Measurements from ENCODE around the gene SNX9. TPM values are rescaled to one million over a fixed set of nuclear protein-coding genes. Genes with fewer than 3 reads are reported as not detected.
"Not testable (repeated sequence)": the region's sequence is repeated elsewhere in the genome, so short reads cannot be mapped to it uniquely, and the experiment has no call there.

Gene SNX9
- total RNA-seq, 1 donor from 2014 or later: 36.0 TPM

DNA sequence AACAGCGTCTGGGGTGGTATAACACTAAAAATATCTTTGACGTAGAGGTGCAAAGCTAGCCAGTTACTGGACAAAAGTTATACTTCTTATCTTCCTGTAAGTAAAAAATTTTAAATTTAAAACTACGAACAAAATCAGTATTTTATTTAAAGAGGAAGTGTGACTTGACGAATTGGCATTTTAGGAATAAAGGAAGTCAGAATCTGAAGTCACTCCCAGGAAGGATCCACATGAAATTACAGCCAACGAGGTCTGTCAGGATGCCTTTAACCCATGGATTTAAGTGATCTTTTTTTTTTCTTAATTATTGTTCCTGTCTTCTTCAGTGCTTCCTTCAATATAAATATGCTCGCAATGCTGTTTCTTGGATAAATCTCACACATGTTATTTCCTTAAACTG lies 27.2 kb upstream of the SNX9 start:
- H3K36me3 Mint-ChIP-seq (ENCODE audit: low read depth, unreplicated experiment): peaks cover 2% of the 10 kb centered on the region
- Histone ChIP-seq H3K4me2 (ENCODE audit: low read length) (no peak overlapping the region), H4K20me1 (ENCODE audit: insufficient read depth, low read length) (no peaks in the 10 kb centered on the region), H3K9me3 (ENCODE audit: insufficient read depth, low read depth, low read length) (no peaks in the 10 kb centered on the region), H3K4me1 (ENCODE audit: insufficient read depth, low read length) (peaks cover 2% of the 10 kb centered on the region), H3K27me3 (ENCODE audit: insufficient read depth, low read length) (no peaks in the 10 kb centered on the region), H3K4me3 (ENCODE audit: insufficient read depth, low read depth, low read length) (no peak overlapping the region), H3K9ac (ENCODE audit: low read length) (no peak overlapping the region), H3K79me2 (ENCODE audit: insufficient read depth, low read length) (no peaks in the 10 kb centered on the region), H3K27ac (ENCODE audit: low read depth, low read length) (no peak overlapping the region), H2AFZ (ENCODE audit: low read depth, low read length) (no peak overlapping the region), H3K36me3 (ENCODE audit: insufficient read depth, low read length) (no peaks in the 10 kb centered on the region)
- FAIRE-seq (no peak), DNase-seq (ENCODE audit: low read depth) (no peak)
- H3K9me3 Mint-ChIP-seq (ENCODE audit: unreplicated experiment): no peaks in the 10 kb centered on the region
- no peak overlapping the region for H3K27ac Mint-ChIP-seq (ENCODE audit: unreplicated experiment)
- H3K4me3 Mint-ChIP-seq (ENCODE audit: unreplicated experiment): no peak overlapping the region
- H3K27me3 Mint-ChIP-seq (ENCODE audit: low read depth, unreplicated experiment): peaks cover 4% of the 10 kb centered on the region
- TF ChIP-seq, protein P1, sequence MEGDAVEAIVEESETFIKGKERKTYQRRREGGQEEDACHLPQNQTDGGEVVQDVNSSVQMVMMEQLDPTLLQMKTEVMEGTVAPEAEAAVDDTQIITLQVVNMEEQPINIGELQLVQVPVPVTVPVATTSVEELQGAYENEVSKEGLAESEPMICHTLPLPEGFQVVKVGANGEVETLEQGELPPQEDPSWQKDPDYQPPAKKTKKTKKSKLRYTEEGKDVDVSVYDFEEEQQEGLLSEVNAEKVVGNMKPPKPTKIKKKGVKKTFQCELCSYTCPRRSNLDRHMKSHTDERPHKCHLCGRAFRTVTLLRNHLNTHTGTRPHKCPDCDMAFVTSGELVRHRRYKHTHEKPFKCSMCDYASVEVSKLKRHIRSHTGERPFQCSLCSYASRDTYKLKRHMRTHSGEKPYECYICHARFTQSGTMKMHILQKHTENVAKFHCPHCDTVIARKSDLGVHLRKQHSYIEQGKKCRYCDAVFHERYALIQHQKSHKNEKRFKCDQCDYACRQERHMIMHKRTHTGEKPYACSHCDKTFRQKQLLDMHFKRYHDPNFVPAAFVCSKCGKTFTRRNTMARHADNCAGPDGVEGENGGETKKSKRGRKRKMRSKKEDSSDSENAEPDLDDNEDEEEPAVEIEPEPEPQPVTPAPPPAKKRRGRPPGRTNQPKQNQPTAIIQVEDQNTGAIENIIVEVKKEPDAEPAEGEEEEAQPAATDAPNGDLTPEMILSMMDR (IDR thresholded peaks at IDR 0.05; ENCODE audit: insufficient read depth, low read depth, low read length): no peak
- TF ChIP-seq EZH2 (IDR thresholded peaks at IDR 0.05; ENCODE audit: insufficient read depth, low read length): no peak
- peaks cover 7% of the 10 kb centered on the region for H3K4me1 Mint-ChIP-seq (ENCODE audit: low read depth, unreplicated experiment)

DNA sequence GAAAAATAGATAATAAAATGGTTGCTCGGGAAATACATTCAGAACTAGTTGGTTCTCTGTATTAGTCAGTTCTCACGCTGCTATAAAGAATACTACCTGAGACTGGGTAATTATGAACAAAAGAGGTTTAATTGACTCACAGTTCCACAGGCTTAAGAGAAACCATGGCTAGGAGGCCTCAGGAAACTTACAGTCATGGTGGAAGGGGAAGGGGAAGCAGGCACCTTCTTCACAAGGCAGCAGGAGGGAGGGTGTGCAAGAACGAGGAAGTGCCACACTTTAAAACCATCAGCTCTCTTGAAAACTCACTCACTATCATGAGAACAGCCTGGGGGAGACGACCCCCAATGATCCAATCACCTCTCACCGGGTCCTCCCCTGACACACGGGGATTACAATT lies 24.2 kb upstream of the SNX9 start:
- H3K36me3 ChIP-seq (ENCODE audit: insufficient read depth, low read length): no peaks in the 10 kb centered on the region
- no peaks in the 10 kb centered on the region for H3K9me3 ChIP-seq (ENCODE audit: insufficient read depth, low read depth, low read length)
- H3K4me2 ChIP-seq (ENCODE audit: low read length): no peak overlapping the region
- no peak overlapping the region for H2AFZ ChIP-seq (ENCODE audit: low read depth, low read length)
- no peaks in the 10 kb centered on the region for H3K9me3 Mint-ChIP-seq (ENCODE audit: unreplicated experiment)
- H3K79me2 ChIP-seq (ENCODE audit: insufficient read depth, low read length): no peaks in the 10 kb centered on the region
- DNase-seq (ENCODE audit: low read depth) (no peak), FAIRE-seq (no peak)
- H3K27me3 ChIP-seq (ENCODE audit: insufficient read depth, low read length): no peaks in the 10 kb centered on the region
- no peaks in the 10 kb centered on the region for H4K20me1 ChIP-seq (ENCODE audit: insufficient read depth, low read length)
- no peak overlapping the region for H3K27ac Mint-ChIP-seq (ENCODE audit: unreplicated experiment)
- peaks cover 4% of the 10 kb centered on the region for H3K27me3 Mint-ChIP-seq (ENCODE audit: low read depth, unreplicated experiment)
- H3K4me3 Mint-ChIP-seq (ENCODE audit: unreplicated experiment): no peak overlapping the region
- H3K4me1 Mint-ChIP-seq (ENCODE audit: low read depth, unreplicated experiment): peaks cover 6% of the 10 kb centered on the region
- H3K4me1 ChIP-seq (ENCODE audit: insufficient read depth, low read length): peaks cover 4% of the 10 kb centered on the region
- no peak overlapping the region for H3K9ac ChIP-seq (ENCODE audit: low read length)
- H3K27ac ChIP-seq (ENCODE audit: low read depth, low read length): no peak overlapping the region
- H3K36me3 Mint-ChIP-seq (ENCODE audit: low read depth, unreplicated experiment): peaks cover 2% of the 10 kb centered on the region
- TF ChIP-seq EZH2 (IDR thresholded peaks at IDR 0.05; ENCODE audit: insufficient read depth, low read length): no peak
- TF ChIP-seq, protein P1 (IDR thresholded peaks at IDR 0.05; ENCODE audit: insufficient read depth, low read depth, low read length): no peak
- H3K4me3 ChIP-seq (ENCODE audit: insufficient read depth, low read depth, low read length): no peak overlapping the region

DNA sequence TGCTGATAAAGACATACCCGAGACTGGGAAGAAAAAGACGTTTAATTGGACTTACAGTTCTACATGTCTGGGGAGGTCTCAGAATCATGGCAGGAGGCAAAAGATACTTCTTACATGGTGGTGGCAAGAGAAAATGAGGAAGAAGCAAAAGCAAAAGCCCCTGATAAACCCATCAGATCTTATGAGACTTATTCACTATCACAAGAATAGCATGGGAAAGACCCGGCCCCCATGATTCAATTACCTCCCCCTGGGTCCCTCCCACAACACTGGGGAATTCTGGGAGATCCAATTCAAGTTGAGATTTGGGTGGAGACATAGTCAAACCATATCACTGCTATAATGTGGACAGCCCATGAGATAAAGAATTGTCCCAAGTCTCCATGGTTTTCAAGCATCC lies 23.5 kb upstream of the SNX9 start:
- FAIRE-seq; H3K4me3 Mint-ChIP-seq (ENCODE audit: unreplicated experiment); H3K9ac ChIP-seq (ENCODE audit: low read length); H3K27ac ChIP-seq (ENCODE audit: low read depth, low read length); H3K27me3 Mint-ChIP-seq (ENCODE audit: low read depth, unreplicated experiment); H2AFZ ChIP-seq (ENCODE audit: low read depth, low read length); H3K36me3 Mint-ChIP-seq (ENCODE audit: low read depth, unreplicated experiment); H3K9me3 Mint-ChIP-seq (ENCODE audit: unreplicated experiment); H3K36me3 ChIP-seq (ENCODE audit: insufficient read depth, low read length); H4K20me1 ChIP-seq (ENCODE audit: insufficient read depth, low read length); H3K9me3 ChIP-seq (ENCODE audit: insufficient read depth, low read depth, low read length); H3K4me1 ChIP-seq (ENCODE audit: insufficient read depth, low read length); H3K4me3 ChIP-seq (ENCODE audit: insufficient read depth, low read depth, low read length); H3K4me2 ChIP-seq (ENCODE audit: low read length); H3K27ac Mint-ChIP-seq (ENCODE audit: unreplicated experiment); H3K4me1 Mint-ChIP-seq (ENCODE audit: low read depth, unreplicated experiment); DNase-seq (ENCODE audit: low read depth); H3K27me3 ChIP-seq (ENCODE audit: insufficient read depth, low read length); H3K79me2 ChIP-seq (ENCODE audit: insufficient read depth, low read length): not testable (repeated sequence)
